Kidney epithelial cell (primary cell): ENCODE data around the gene GPR37L1. TPM values are rescaled to one million over a fixed set of nuclear protein-coding genes. Genes with fewer than 3 reads are reported as not detected.

Experiments used
- DNase-seq: peaks from one replicate; pipeline ENCODE4 v3.0.0-alpha.2; 2010; ENCODE audit warnings: low read depth
- H3K27me3 ChIP-seq: 2 replicates; pipeline ENCODE4 v1.6.0; 2011; ENCODE audit warnings: low read length; ENCODE audit not compliant: control insufficient read depth, insufficient read depth
- H3K36me3 ChIP-seq: 2 replicates; pipeline ENCODE4 v1.5.1; 2011; ENCODE audit warnings: low read length; ENCODE audit not compliant: control insufficient read depth, insufficient read depth
- H3K4me3 ChIP-seq: 2 replicates; pipeline ENCODE4 v1.5.1; 2011; ENCODE audit warnings: low read depth, mild to moderate bottlenecking, control low read depth, low read length
- CTCF ChIP-seq: IDR thresholded peaks from 2 replicates; pipeline ENCODE4 v1.5.1; 2011; ENCODE audit warnings: mild to moderate bottlenecking, moderate library complexity, low read length, control low read depth, inconsistent platforms; ENCODE audit not compliant: insufficient read depth, poor library complexity, severe bottlenecking
- total RNA-seq: library from RNA; depleted of rRNA; stranded (reverse); fragments of >200 nt; gene quantifications from 2 replicates; pipeline ENCODE4 v1.2.3, GENCODE V29; 2015

GPR37L1 gene, protein sequence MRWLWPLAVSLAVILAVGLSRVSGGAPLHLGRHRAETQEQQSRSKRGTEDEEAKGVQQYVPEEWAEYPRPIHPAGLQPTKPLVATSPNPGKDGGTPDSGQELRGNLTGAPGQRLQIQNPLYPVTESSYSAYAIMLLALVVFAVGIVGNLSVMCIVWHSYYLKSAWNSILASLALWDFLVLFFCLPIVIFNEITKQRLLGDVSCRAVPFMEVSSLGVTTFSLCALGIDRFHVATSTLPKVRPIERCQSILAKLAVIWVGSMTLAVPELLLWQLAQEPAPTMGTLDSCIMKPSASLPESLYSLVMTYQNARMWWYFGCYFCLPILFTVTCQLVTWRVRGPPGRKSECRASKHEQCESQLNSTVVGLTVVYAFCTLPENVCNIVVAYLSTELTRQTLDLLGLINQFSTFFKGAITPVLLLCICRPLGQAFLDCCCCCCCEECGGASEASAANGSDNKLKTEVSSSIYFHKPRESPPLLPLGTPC
- total RNA-seq: 0.04 and 0.07 TPM in 2 replicates

GRCh38 chr1:202122639-202123335 lies at the start of gene GPR37L1:
Gene GPR37L1 (plus strand): TSS chr1:202122917. CDS start chr1:202122964, 47 bp downstream.
- no peak within 1 kb of the TSS for H3K4me3 ChIP-seq
- H3K36me3 ChIP-seq: no peaks in the 10 kb centered on the region
- H3K27me3 ChIP-seq: no peaks in the 10 kb centered on the region
- peak; percentile 66 for TF ChIP-seq CTCF
- DNase-seq: no peak

GRCh38 chr1:202073206-202073605 lies 49.5 kb upstream of the GPR37L1 start:
- H3K4me3 ChIP-seq: no peak overlapping the region
- H3K36me3 ChIP-seq: no peaks in the 10 kb centered on the region
- no peaks in the 10 kb centered on the region for H3K27me3 ChIP-seq
- DNase-seq: no peak
- no peak for TF ChIP-seq CTCF

DNA sequence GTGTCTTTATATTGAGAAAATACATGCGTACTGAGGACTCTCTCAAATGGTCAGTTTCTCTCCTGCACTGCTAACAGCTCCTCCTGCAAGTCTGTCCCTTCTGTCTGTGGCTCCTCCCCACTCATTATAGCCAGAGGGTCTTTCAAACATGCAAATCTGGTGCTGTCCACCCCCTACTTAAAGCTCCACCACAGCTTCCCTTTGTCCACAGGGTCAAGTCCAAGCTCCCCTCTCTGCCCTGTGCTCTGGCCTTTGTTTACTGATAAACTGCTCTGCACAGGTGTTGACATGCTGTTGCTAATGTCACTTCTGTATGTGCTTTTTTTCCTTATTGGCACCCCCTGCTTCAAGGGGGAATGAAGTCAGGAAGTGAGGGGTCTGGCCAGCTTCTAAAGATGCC lies 47.7 kb upstream of the GPR37L1 start:
- H3K36me3 ChIP-seq: no peaks in the 10 kb centered on the region
- no peak overlapping the region for H3K4me3 ChIP-seq
- TF ChIP-seq CTCF: no peak
- no peak for DNase-seq
- no peaks in the 10 kb centered on the region for H3K27me3 ChIP-seq

- H3K4me3 ChIP-seq: no peak overlapping the region
- no peaks in the 10 kb centered on the region for H3K36me3 ChIP-seq
- H3K27me3 ChIP-seq: no peaks in the 10 kb centered on the region
- DNase-seq: no peak
- no peak for TF ChIP-seq CTCF
Observed at GRCh38 chr1:202075389-202075788, 47.3 kb upstream of the GPR37L1 start.

DNA sequence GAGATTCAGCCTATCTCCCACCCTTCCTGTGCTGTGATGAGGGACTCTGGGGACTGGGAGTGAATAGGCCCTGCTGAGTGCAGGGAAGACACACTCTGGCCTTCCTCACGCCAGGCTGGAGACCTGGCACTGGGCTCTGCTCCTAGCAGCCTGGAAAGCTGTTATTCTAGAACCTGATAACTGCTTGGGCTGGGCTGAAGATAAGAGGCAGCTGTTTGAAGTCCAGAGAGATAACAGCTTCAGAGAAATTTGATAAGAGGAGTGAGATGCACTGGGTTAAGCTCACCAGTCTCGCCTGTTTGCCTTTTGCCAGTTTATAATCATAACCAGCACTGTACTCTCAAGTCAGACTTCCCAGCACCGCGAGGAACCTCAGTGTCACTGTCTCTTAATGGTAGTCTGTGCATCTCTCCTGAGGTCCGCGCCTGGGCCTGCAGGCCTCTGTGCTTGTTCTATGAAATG lies 46.6 kb upstream of the GPR37L1 start:
- H3K36me3 ChIP-seq: no peaks in the 10 kb centered on the region
- no peak for DNase-seq
- TF ChIP-seq CTCF: no peak
- no peaks in the 10 kb centered on the region for H3K27me3 ChIP-seq
- H3K4me3 ChIP-seq: no peak overlapping the region
